ENCODE results near the gene KIF26A. TPM values are rescaled to one million over a fixed set of nuclear protein-coding genes. Genes with fewer than 3 reads are reported as not detected.

KIF26A gene
- total and polyA plus RNA-seq, 7 donors = 0.99 to 3.2 (median 1.8) TPM

GRCh38 chr14:104180561-104181165 lies 42.3 kb downstream of the KIF26A start:
- no peak for TF ChIP-seq CTCF (IDR thresholded peaks at IDR 0.05)
- Histone ChIP-seq H3K4me1 (no peaks in the 10 kb centered on the region), H3K4me3 (no peak overlapping the region), H3K27ac (no peak overlapping the region), H3K27me3 (ENCODE audit: insufficient read depth in 3 of 3, low read length in 2 of 3) (peaks cover 0 to 34% (median 3%) of the 10 kb centered on the region in 3 donors), H3K36me3 (ENCODE audit: insufficient read depth in 1 of 2, low read depth in 1 of 2) (no peaks in the 10 kb centered on the region), H3K9me3 (no peaks in the 10 kb centered on the region)
- DNase-seq = no peak
- 65 to 67% (median 65%) methylated on average over 26 of the region's 26 CpGs for WGBS, 3 donors
- ATAC-seq = no peak
- intact Hi-C loops (cut with DNase I) = no loop called here

- no peaks in the 10 kb centered on the region for H3K4me1 ChIP-seq
- H3K27me3 ChIP-seq (ENCODE audit: insufficient read depth in 3 of 3, low read length in 2 of 3) = peaks cover 0 to 43% (median 6%) of the 10 kb centered on the region in 3 donors
- H3K36me3 ChIP-seq (ENCODE audit: insufficient read depth in 1 of 2, low read depth in 1 of 2) = no peaks in the 10 kb centered on the region
- intact Hi-C loops (cut with DNase I) = no loop called here
- ATAC-seq (no peak), DNase-seq (no peak)
- H3K27ac ChIP-seq = no peak overlapping the region
- no peaks in the 10 kb centered on the region for H3K9me3 ChIP-seq
- 81 to 86% (median 84%) methylated on average over 26 to 27 of the region's 27 CpGs for WGBS, 3 donors
- no peak overlapping the region for H3K4me3 ChIP-seq
- no peak for TF ChIP-seq CTCF (IDR thresholded peaks at IDR 0.05)
Observed at GRCh38 chr14:104181761-104182530, 43.6 kb downstream of the KIF26A start.

- no peak for TF ChIP-seq CTCF (IDR thresholded peaks at IDR 0.05)
- no peaks in the 10 kb centered on the region for H3K9me3 ChIP-seq
- DNase-seq (no peak), ATAC-seq (no peak)
- intact Hi-C loops (cut with DNase I) = no loop called here
- H3K27ac ChIP-seq = no peak overlapping the region
- no peak overlapping the region for H3K4me3 ChIP-seq
- peaks cover 0 to 48% (median 6%) of the 10 kb centered on the region in 3 donors for H3K27me3 ChIP-seq (ENCODE audit: insufficient read depth in 3 of 3, low read length in 2 of 3)
- 80 to 89% (median 88%) methylated on average over 15 to 16 of the region's 16 CpGs for WGBS, 3 donors
- H3K36me3 ChIP-seq (ENCODE audit: insufficient read depth in 1 of 2, low read depth in 1 of 2) = no peaks in the 10 kb centered on the region
- H3K4me1 ChIP-seq = no peaks in the 10 kb centered on the region
Observed at GRCh38 chr14:104182857-104183425, 44.6 kb downstream of the KIF26A start.

GRCh38 chr14:104183796-104184195 lies 45.4 kb downstream of the KIF26A start:
- DNase-seq (no peak), ATAC-seq (no peak)
- WGBS, 3 donors = 68 to 78% (median 77%) methylated on average over 11 to 13 of the region's 13 CpGs
- Histone ChIP-seq H3K4me1 (no peaks in the 10 kb centered on the region), H3K4me3 (no peak overlapping the region), H3K27ac (no peak overlapping the region), H3K9me3 (no peaks in the 10 kb centered on the region), H3K36me3 (ENCODE audit: insufficient read depth in 1 of 2, low read depth in 1 of 2) (no peaks in the 10 kb centered on the region), H3K27me3 (ENCODE audit: insufficient read depth in 3 of 3, low read length in 2 of 3) (peaks cover 0 to 50% (median 6%) of the 10 kb centered on the region in 3 donors)
- intact Hi-C loops (cut with DNase I) = no loop called here
- TF ChIP-seq CTCF (IDR thresholded peaks at IDR 0.05) = no peak

Data from psoas muscle (tissue), 8 donors.